ENCODE measurements around the gene ARHGEF19.
"Not testable (repeated sequence)": the region's sequence is repeated elsewhere in the genome, so short reads cannot be mapped to it uniquely, and the experiment has no call there.

ARHGEF19 gene

GRCh38 chr1:16178596-16179497 is 33.6 kb downstream of the ARHGEF19 start:
- DNase-seq: peak; percentile 11

GRCh38 chr1:16177306-16177705 is 35.1 kb downstream of the ARHGEF19 start:
- no peak for DNase-seq

- DNase-seq: no peak
Observed at GRCh38 chr1:16176653-16177052, 35.8 kb downstream of the ARHGEF19 start.

- DNase-seq: peak; percentile 93
Observed at GRCh38 chr1:16175610-16176553, 36.6 kb downstream of the ARHGEF19 start.

GRCh38 chr1:16174886-16175598 is 37.4 kb downstream of the ARHGEF19 start:
- no peak for DNase-seq

GRCh38 chr1:16174261-16174868 is 38.1 kb downstream of the ARHGEF19 start:
- no peak for DNase-seq

- DNase-seq: peak; percentile 55
Observed at GRCh38 chr1:16173447-16174260, 38.8 kb downstream of the ARHGEF19 start.

- no peak for DNase-seq
Observed at GRCh38 chr1:16172964-16173446, 39.4 kb downstream of the ARHGEF19 start.

GRCh38 chr1:16172218-16172830 is 40.1 kb downstream of the ARHGEF19 start:
- DNase-seq: no peak

GRCh38 chr1:16171314-16172151 is 40.9 kb downstream of the ARHGEF19 start:
- no peak for DNase-seq

- DNase-seq: no peak
Observed at GRCh38 chr1:16170283-16170673, 42.2 kb downstream of the ARHGEF19 start.

GRCh38 chr1:16168622-16169360 is 43.7 kb downstream of the ARHGEF19 start:
- DNase-seq: no peak

GRCh38 chr1:16168144-16168495 is 44.3 kb downstream of the ARHGEF19 start:
- DNase-seq: not testable (repeated sequence)

- peak; percentile 30 for DNase-seq
Observed at GRCh38 chr1:16167331-16168143, 44.9 kb downstream of the ARHGEF19 start.

- no peak for DNase-seq
Observed at GRCh38 chr1:16166117-16166516, 46.3 kb downstream of the ARHGEF19 start.

- no peak for DNase-seq
Observed at GRCh38 chr1:16165548-16165947, 46.9 kb downstream of the ARHGEF19 start.

GRCh38 chr1:16165073-16165364 is 47.4 kb downstream of the ARHGEF19 start:
- DNase-seq: no peak

GRCh38 chr1:16164213-16165072 is 48.0 kb downstream of the ARHGEF19 start:
- DNase-seq: peak; percentile 96
